Gastrocnemius medialis (tissue), 4 donors: Measurements from ENCODE around the gene ENAH.

Experiments
- CTCF ChIP-seq, 5 experiments: fragments of 450-650 bp in 3 of 5; fragments of 200-600 bp in 2 of 5; sonication (generic) in 2 of 5; IDR thresholded peaks in 4 of 5; conservative IDR thresholded peaks in 1 of 5; 1 replicate in 4 of 5; 2 replicates in 1 of 5; pipeline ENCODE4 v1.5.1; 2016 to 2019; ENCODE audit warnings: antibody characterized with exemption in 5 of 5, mild to moderate bottlenecking in 3 of 5, moderate library complexity in 3 of 5
- POLR2A ChIP-seq, 2 donors: fragments of 450-650 bp; IDR thresholded peaks; one replicate each; pipeline ENCODE4 v1.6.1; 2017; ENCODE audit warnings: antibody characterized with exemption in 2 of 2, mild to moderate bottlenecking in 2 of 2, moderate library complexity in 2 of 2

- TF ChIP-seq CTCF (IDR thresholded peaks at IDR 0.05 in 4 of 5, conservative IDR thresholded peaks at IDR 0.05 in 1 of 5): no peak
- TF ChIP-seq POLR2A (IDR thresholded peaks at IDR 0.05): no peak
Measured at GRCh38 chr1:225535280-225535679, 117.6 kb downstream of the ENAH start.
